Natural killer cell (primary cell): ENCODE data around the gene ADSS2. TPM values are rescaled to one million over a fixed set of nuclear protein-coding genes. Genes with fewer than 3 reads are reported as not detected.
A peak's percentile ranks its signal among the peaks of the same experiment; 100 is the strongest.

Experiments used
- ATAC-seq, 3 donors: fragments of 150-1000 bp in 2 of 3; fragments of 200-7000 bp in 1 of 3; cut with Tn5 transposase; 1 replicate in 1 of 3; 2 replicates in 2 of 3; pipeline ENCODE4 v1.10.0; 2021; ENCODE audit warnings: mild to moderate bottlenecking in 2 of 3, moderate library complexity in 2 of 3
- DNase-seq, 2 donors: peaks; one replicate each; pipeline versions ENCODE4 v3.0.0 to v3.0.0-alpha.2; 2013 to 2021; ENCODE audit warnings: mixed read lengths in 1 of 2
- H3K27ac ChIP-seq: one replicate; pipeline ENCODE4 v1.5.1; 2013; ENCODE audit warnings: mild to moderate bottlenecking, low read length
- H3K27me3 ChIP-seq: one replicate; pipeline ENCODE4 v1.6.1; 2013; ENCODE audit warnings: low read length; ENCODE audit not compliant: control insufficient read depth, insufficient read depth
- H3K36me3 ChIP-seq: one replicate; pipeline ENCODE4 v1.6.1; 2013; ENCODE audit warnings: low read length; ENCODE audit not compliant: control insufficient read depth, insufficient read depth
- H3K4me1 ChIP-seq: one replicate; pipeline ENCODE4 v1.6.1; 2013; ENCODE audit warnings: low read length; ENCODE audit not compliant: control insufficient read depth, insufficient read depth
- H3K4me3 ChIP-seq: one replicate; pipeline ENCODE4 v1.5.1; 2013; ENCODE audit warnings: low read length
- H3K9me3 ChIP-seq: one replicate; pipeline ENCODE4 v1.6.1; 2013; ENCODE audit warnings: low read length; ENCODE audit not compliant: control insufficient read depth, insufficient read depth
- H3K27ac Mint-ChIP-seq, 2 donors: one replicate each; pipeline ENCODE4 v1.8.0; 2022; ENCODE audit warnings: mild to moderate bottlenecking in 2 of 2, mixed read lengths in 2 of 2, moderate library complexity in 1 of 2
- H3K27me3 Mint-ChIP-seq, 2 donors: one replicate each; pipeline ENCODE4 v1.8.0; 2022; ENCODE audit warnings: low read depth in 2 of 2, mixed read lengths in 2 of 2
- H3K36me3 Mint-ChIP-seq: one replicate; pipeline ENCODE4 v1.8.0; 2022; ENCODE audit warnings: mixed read lengths
- H3K4me1 Mint-ChIP-seq, 2 donors: one replicate each; pipeline ENCODE4 v1.8.0; 2022; ENCODE audit warnings: mixed read lengths in 2 of 2
- H3K4me3 Mint-ChIP-seq: one replicate; pipeline ENCODE4 v1.8.0; 2022; ENCODE audit warnings: mild to moderate bottlenecking, moderate library complexity, mixed read lengths
- H3K9me3 Mint-ChIP-seq, 2 donors: one replicate each; pipeline ENCODE4 v1.8.0; 2022; ENCODE audit warnings: mixed read lengths in 2 of 2
- CTCF ChIP-seq: fragments of 200-600 bp; IDR thresholded peaks from one replicate; pipeline ENCODE4 v1.8.0; 2022; ENCODE audit warnings: antibody characterized with exemption
- WGBS: methylation state at CpG from one replicate; pipeline ENCODE4 v1.1.7; 2013; ENCODE audit warnings: missing lambda C conversion rate; ENCODE audit not compliant: insufficient coverage; 5-methylcytosine and 5-hydroxymethylcytosine counted together
- intact Hi-C: fragments of 100-400 bp; cut with micrococcal nuclease; formaldehyde crosslinking; loops from one replicate; pipeline ENCODE4 v1.14.2; 2022
- total RNA-seq, 4 donors: library from RNA; stranded (reverse); fragments of 120-200 nt in 1 of 4; gene quantifications; one replicate each; pipeline versions ENCODE4 v1.2.3 to v1.2.4, GENCODE V29; 2013 to 2022

Gene ADSS2
- total RNA-seq, 3 donors from 2014 or later (not counting 1 experiment from before 2014, with no cell fraction given) = 49.2 to 67.9 (median 54.8) TPM

- Histone ChIP-seq H3K36me3 (peaks cover 25% of the 10 kb centered on the region), H3K4me3 (no peak overlapping the region), H3K27ac (no peak overlapping the region), H3K9me3 (no peaks in the 10 kb centered on the region), H3K27me3 (no peaks in the 10 kb centered on the region), H3K4me1 (peaks cover 6% of the 10 kb centered on the region)
- no peak overlapping the region for H3K4me3 Mint-ChIP-seq
- DNase-seq = no peak
- intact Hi-C loops = no loop called here
- H3K27me3 Mint-ChIP-seq = no peaks in the 10 kb centered on the region
- whole genome bisulfite sequencing = 88% methylated on average over 8 of the region's 8 CpGs
- peak overlapping the region in 1 of 2 donors; percentile 43 for H3K27ac Mint-ChIP-seq
- no peaks in the 10 kb centered on the region for H3K9me3 Mint-ChIP-seq
- peaks cover 7% of the 10 kb centered on the region for H3K36me3 Mint-ChIP-seq
- peak in 1 of 3 donors; percentile 17 for ATAC-seq
- no peak for TF ChIP-seq CTCF
- peaks cover 56 to 57% of the 10 kb centered on the region in 2 donors for H3K4me1 Mint-ChIP-seq
Observed at GRCh38 chr1:244439391-244440032, 12.2 kb downstream of the ADSS2 start.

- peaks cover 7% of the 10 kb centered on the region for H3K36me3 Mint-ChIP-seq
- intact Hi-C loops = no loop called here
- H3K36me3 ChIP-seq = peaks cover 33% of the 10 kb centered on the region
- no peaks in the 10 kb centered on the region for H3K27me3 ChIP-seq
- H3K4me1 ChIP-seq = peaks cover 3% of the 10 kb centered on the region
- no peak for ATAC-seq
- H3K4me3 ChIP-seq = no peak overlapping the region
- no peak overlapping the region for H3K4me3 Mint-ChIP-seq
- peak overlapping the region; percentile 25 to 48 for H3K27ac Mint-ChIP-seq
- no peaks in the 10 kb centered on the region for H3K9me3 ChIP-seq
- no peaks in the 10 kb centered on the region for H3K9me3 Mint-ChIP-seq
- no peak overlapping the region for H3K27ac ChIP-seq
- H3K4me1 Mint-ChIP-seq = peaks cover 41 to 47% of the 10 kb centered on the region in 2 donors
- H3K27me3 Mint-ChIP-seq = no peaks in the 10 kb centered on the region
- DNase-seq = no peak
- no peak for TF ChIP-seq CTCF
Observed at GRCh38 chr1:244437086-244437468, 14.6 kb downstream of the ADSS2 start.

GRCh38 chr1:244436336-244437085 lies 15.2 kb downstream of the ADSS2 start:
- no peaks in the 10 kb centered on the region for H3K27me3 ChIP-seq
- DNase-seq (no peak), ATAC-seq (no peak)
- Mint-ChIP-seq H3K27ac (peak overlapping the region; percentile 25 to 48), H3K9me3 (no peaks in the 10 kb centered on the region), H3K27me3 (no peaks in the 10 kb centered on the region), H3K4me3 (no peak overlapping the region), H3K36me3 (peaks cover 7% of the 10 kb centered on the region), H3K4me1 (peaks cover 41 to 46% of the 10 kb centered on the region in 2 donors)
- H3K36me3 ChIP-seq = peaks cover 39% of the 10 kb centered on the region
- H3K4me3 ChIP-seq = no peak overlapping the region
- TF ChIP-seq CTCF = no peak
- H3K4me1 ChIP-seq = peaks cover 3% of the 10 kb centered on the region
- intact Hi-C loops = no loop called here
- no peak overlapping the region for H3K27ac ChIP-seq
- H3K9me3 ChIP-seq = no peaks in the 10 kb centered on the region
- 92% methylated on average over 4 of the region's 7 CpGs for WGBS
